LNCAP (cell line): ENCODE data around the gene HDAC4.

Experiments used
- CTCF ChIP-seq: fragments of 450-650 bp; IDR thresholded peaks from 2 replicates; pipeline ENCODE4 v1.5.1; 2017; ENCODE audit warnings: mild to moderate bottlenecking

HDAC4 gene

GRCh38 chr2:239068411-239068810, 332.4 kb downstream of the HDAC4 start:
- no peak for TF ChIP-seq CTCF

GRCh38 chr2:239067196-239067865, 333.5 kb downstream of the HDAC4 start:
- no peak for TF ChIP-seq CTCF

GRCh38 chr2:239066597-239066996, 334.2 kb downstream of the HDAC4 start:
- TF ChIP-seq CTCF = no peak

- TF ChIP-seq CTCF = no peak
Observed at GRCh38 chr2:239065962-239066361, 334.9 kb downstream of the HDAC4 start.

- TF ChIP-seq CTCF = no peak
Observed at GRCh38 chr2:239065537-239065936, 335.3 kb downstream of the HDAC4 start.

GRCh38 chr2:239064891-239065290, 335.9 kb downstream of the HDAC4 start:
- TF ChIP-seq CTCF = no peak

GRCh38 chr2:239064253-239064652, 336.6 kb downstream of the HDAC4 start:
- no peak for TF ChIP-seq CTCF

GRCh38 chr2:239062743-239063142, 338.1 kb downstream of the HDAC4 start:
- no peak for TF ChIP-seq CTCF
